ENCODE measurements around the gene THADA.

THADA gene

GRCh38 chr2:43481927-43482542 lies 113.8 kb downstream of the THADA start:
- H4K20me1 ChIP-seq (ENCODE audit: control insufficient read depth, insufficient read depth, low read depth, low read length), result no peaks in the 10 kb centered on the region
- no peaks in the 10 kb centered on the region for H3K9me3 ChIP-seq (ENCODE audit: control insufficient read depth, insufficient read depth, low read length)
- TF ChIP-seq CTCF (IDR thresholded peaks at IDR 0.05; ENCODE audit: low read depth, low read length, poor library complexity, severe bottlenecking) (no peak), EZH2phosphoT487 (IDR thresholded peaks at IDR 0.05; ENCODE audit: borderline replicate concordance, low read length) (no peak)
- H3K27me3 ChIP-seq (ENCODE audit: control insufficient read depth, low read length), result no peaks in the 10 kb centered on the region
- peaks cover 6% of the 10 kb centered on the region for H3K36me3 ChIP-seq (ENCODE audit: control insufficient read depth, low read length)
- peaks cover 14% of the 10 kb centered on the region for H3K4me1 ChIP-seq (ENCODE audit: control insufficient read depth, low read length)
- H3F3A ChIP-seq (ENCODE audit: control insufficient read depth, insufficient read depth), result peaks cover 5% of the 10 kb centered on the region; the same call in 1 of the 2 replicates
- no peaks in the 10 kb centered on the region for H3K79me2 ChIP-seq (ENCODE audit: control insufficient read depth, low read length)
- H3K9me2 ChIP-seq (replicated peaks; ENCODE audit: control insufficient read depth, low read length), result no peaks in the 10 kb centered on the region
- no peak overlapping the region; the same call in 1 of the 2 replicates for H3K4me2 ChIP-seq (ENCODE audit: low read length)
- H3K27ac ChIP-seq (ENCODE audit: low read depth, low read length), result peak overlapping the region; percentile 6
- no peak overlapping the region for H3K4me3 ChIP-seq (ENCODE audit: low read length)

- no peaks in the 10 kb centered on the region for H4K20me1 ChIP-seq (ENCODE audit: control insufficient read depth, insufficient read depth, low read depth, low read length)
- TF ChIP-seq CTCF (IDR thresholded peaks at IDR 0.05; ENCODE audit: low read depth, low read length, poor library complexity, severe bottlenecking) (no peak), EZH2phosphoT487 (IDR thresholded peaks at IDR 0.05; ENCODE audit: borderline replicate concordance, low read length) (no peak)
- H3K27ac ChIP-seq (ENCODE audit: low read depth, low read length), result no peak overlapping the region
- H3K4me2 ChIP-seq (ENCODE audit: low read length), result no peak overlapping the region
- no peaks in the 10 kb centered on the region for H3K9me3 ChIP-seq (ENCODE audit: control insufficient read depth, insufficient read depth, low read length)
- H3F3A ChIP-seq (ENCODE audit: control insufficient read depth, insufficient read depth), result peaks cover 5% of the 10 kb centered on the region; the same call in 1 of the 2 replicates
- H3K4me3 ChIP-seq (ENCODE audit: low read length), result no peak overlapping the region
- H3K79me2 ChIP-seq (ENCODE audit: control insufficient read depth, low read length), result no peaks in the 10 kb centered on the region
- peaks cover 6% of the 10 kb centered on the region for H3K36me3 ChIP-seq (ENCODE audit: control insufficient read depth, low read length)
- no peaks in the 10 kb centered on the region for H3K9me2 ChIP-seq (replicated peaks; ENCODE audit: control insufficient read depth, low read length)
- no peaks in the 10 kb centered on the region for H3K27me3 ChIP-seq (ENCODE audit: control insufficient read depth, low read length)
- peaks cover 14% of the 10 kb centered on the region for H3K4me1 ChIP-seq (ENCODE audit: control insufficient read depth, low read length)
Observed at GRCh38 chr2:43480874-43481273, 115.0 kb downstream of the THADA start.

- H3K4me3 ChIP-seq (ENCODE audit: low read length), result no peak overlapping the region
- no peaks in the 10 kb centered on the region for H3F3A ChIP-seq (ENCODE audit: control insufficient read depth, insufficient read depth)
- no peaks in the 10 kb centered on the region for H3K79me2 ChIP-seq (ENCODE audit: control insufficient read depth, low read length)
- no peaks in the 10 kb centered on the region for H3K27me3 ChIP-seq (ENCODE audit: control insufficient read depth, low read length)
- H4K20me1 ChIP-seq (ENCODE audit: control insufficient read depth, insufficient read depth, low read depth, low read length), result no peaks in the 10 kb centered on the region
- H3K36me3 ChIP-seq (ENCODE audit: control insufficient read depth, low read length), result peaks cover 8% of the 10 kb centered on the region
- no peak for TF ChIP-seq CTCF (IDR thresholded peaks at IDR 0.05; ENCODE audit: low read depth, low read length, poor library complexity, severe bottlenecking)
- TF ChIP-seq EZH2phosphoT487 (IDR thresholded peaks at IDR 0.05; ENCODE audit: borderline replicate concordance, low read length), result no peak
- H3K9me2 ChIP-seq (replicated peaks; ENCODE audit: control insufficient read depth, low read length), result no peaks in the 10 kb centered on the region
- H3K27ac ChIP-seq (ENCODE audit: low read depth, low read length), result no peak overlapping the region
- no peak overlapping the region for H3K4me2 ChIP-seq (ENCODE audit: low read length)
- peaks cover 14% of the 10 kb centered on the region for H3K4me1 ChIP-seq (ENCODE audit: control insufficient read depth, low read length)
- H3K9me3 ChIP-seq (ENCODE audit: control insufficient read depth, insufficient read depth, low read length), result no peaks in the 10 kb centered on the region
Observed at GRCh38 chr2:43478412-43479086, 117.3 kb downstream of the THADA start.

Data from DOHH2 (cell line).